Measurements from ENCODE around the gene TXNRD2. TPM values are rescaled to one million over a fixed set of nuclear protein-coding genes. Genes with fewer than 3 reads are reported as not detected.

Gene TXNRD2
- polyA plus RNA-seq, 1 donor from 2014 or later, result 4.1 TPM

- Histone ChIP-seq H3F3A (ENCODE audit: insufficient read depth, low read length, poor library complexity, severe bottlenecking) (no peaks in the 10 kb centered on the region), H3K27me3 (ENCODE audit: insufficient read depth, low read depth, low read length) (no peaks in the 10 kb centered on the region), H3K4me3 (ENCODE audit: low read length) (no peak overlapping the region), H3K36me3 (ENCODE audit: insufficient read depth, low read length) (peaks cover 16% of the 10 kb centered on the region), H3K9me3 (ENCODE audit: low read length) (no peaks in the 10 kb centered on the region), H3K4me2 (ENCODE audit: low read length) (no peak overlapping the region), H3K9me2 (ENCODE audit: insufficient read depth, low read length) (no peaks in the 10 kb centered on the region), H2AFZ (ENCODE audit: low read depth, low read length) (no peak overlapping the region), H3K27ac (ENCODE audit: low read length) (no peak overlapping the region), H3K79me2 (replicated peaks; ENCODE audit: insufficient read depth, low read length) (no peaks in the 10 kb centered on the region), H3K9ac (ENCODE audit: low read length) (no peak overlapping the region), H4K20me1 (ENCODE audit: insufficient read depth) (no peaks in the 10 kb centered on the region)
- TF ChIP-seq SMC3 (conservative IDR thresholded peaks at IDR 0.05; ENCODE audit: poor library complexity) (no peak), EP300 (conservative IDR thresholded peaks at IDR 0.05; ENCODE audit: poor library complexity, severe bottlenecking) (no peak), MXI1 (conservative IDR thresholded peaks at IDR 0.05; ENCODE audit: poor library complexity, severe bottlenecking) (no peak), CTCF (IDR thresholded peaks at IDR 0.05; ENCODE audit: poor library complexity, severe bottlenecking) (no peak), RAD21 (conservative IDR thresholded peaks at IDR 0.05) (no peak)
Measured at GRCh38 chr22:19968450-19968891, 26.9 kb upstream of the TXNRD2 start.

DNA sequence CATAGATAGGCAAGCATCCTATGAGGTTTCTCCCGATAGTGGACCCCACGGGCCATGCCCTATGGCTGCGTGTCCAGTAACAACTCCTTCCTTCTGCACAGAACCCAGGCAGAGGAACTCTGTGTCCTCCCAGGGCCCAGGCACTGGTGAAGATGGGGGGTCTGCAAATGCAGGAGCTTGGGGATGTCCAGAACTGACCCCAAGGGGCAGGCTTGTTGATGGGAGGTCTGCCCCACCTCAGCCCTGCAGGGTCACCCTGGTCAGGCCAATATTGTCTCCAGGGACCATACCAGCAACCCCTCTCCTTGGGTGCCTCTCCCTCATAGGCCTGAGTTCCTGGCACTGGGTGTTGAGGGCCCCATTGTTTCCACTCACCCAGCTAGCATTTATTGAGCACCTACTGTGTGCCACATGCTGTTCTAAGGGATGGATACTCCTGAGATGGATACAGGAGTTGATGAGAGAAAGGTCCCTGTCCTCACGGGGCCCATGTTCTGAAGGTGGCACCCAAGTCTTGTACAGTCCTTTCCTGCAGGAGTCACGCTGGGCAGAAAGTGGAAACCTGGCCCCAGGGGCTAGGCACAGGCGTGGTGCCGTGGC, 26.3 kb upstream of the TXNRD2 start:
- Histone ChIP-seq H3F3A (ENCODE audit: insufficient read depth, low read length, poor library complexity, severe bottlenecking) (no peaks in the 10 kb centered on the region), H3K9me2 (ENCODE audit: insufficient read depth, low read length) (no peaks in the 10 kb centered on the region), H3K4me3 (ENCODE audit: low read length) (no peak overlapping the region), H3K79me2 (replicated peaks; ENCODE audit: insufficient read depth, low read length) (no peaks in the 10 kb centered on the region), H3K27me3 (ENCODE audit: insufficient read depth, low read depth, low read length) (no peaks in the 10 kb centered on the region), H2AFZ (ENCODE audit: low read depth, low read length) (no peak overlapping the region), H3K4me2 (ENCODE audit: low read length) (no peak overlapping the region), H3K9me3 (ENCODE audit: low read length) (no peaks in the 10 kb centered on the region), H3K36me3 (ENCODE audit: insufficient read depth, low read length) (peaks cover 16% of the 10 kb centered on the region), H4K20me1 (ENCODE audit: insufficient read depth) (no peaks in the 10 kb centered on the region), H3K9ac (ENCODE audit: low read length) (no peak overlapping the region), H3K27ac (ENCODE audit: low read length) (no peak overlapping the region)
- TF ChIP-seq EP300 (conservative IDR thresholded peaks at IDR 0.05; ENCODE audit: poor library complexity, severe bottlenecking), result no peak
- no peak for TF ChIP-seq SMC3 (conservative IDR thresholded peaks at IDR 0.05; ENCODE audit: poor library complexity)
- no peak for TF ChIP-seq POLR2AphosphoS5 (IDR thresholded peaks at IDR 0.05)
- TF ChIP-seq TAF1 (IDR thresholded peaks at IDR 0.05; ENCODE audit: low read depth), result no peak

- Histone ChIP-seq H3K27ac (ENCODE audit: low read length) (no peak overlapping the region), H3K36me3 (ENCODE audit: insufficient read depth, low read length) (peaks cover 16% of the 10 kb centered on the region), H3K4me3 (ENCODE audit: low read length) (no peak overlapping the region)
Measured at GRCh38 chr22:19966908-19967750, 25.5 kb upstream of the TXNRD2 start.

More at GRCh38 chr22:19966908-19967750, 25.5 kb upstream of the TXNRD2 start:
- no peaks in the 10 kb centered on the region for H3K9me2 ChIP-seq (ENCODE audit: insufficient read depth, low read length)
- no peaks in the 10 kb centered on the region for H3K79me2 ChIP-seq (replicated peaks; ENCODE audit: insufficient read depth, low read length)
- no peak overlapping the region for H2AFZ ChIP-seq (ENCODE audit: low read depth, low read length)
- H3F3A ChIP-seq (ENCODE audit: insufficient read depth, low read length, poor library complexity, severe bottlenecking), result no peaks in the 10 kb centered on the region
- TF ChIP-seq MXI1 (conservative IDR thresholded peaks at IDR 0.05; ENCODE audit: poor library complexity, severe bottlenecking) (no peak), POLR2AphosphoS5 (IDR thresholded peaks at IDR 0.05) (no peak), RAD21 (conservative IDR thresholded peaks at IDR 0.05) (no peak), EZH2 (IDR thresholded peaks at IDR 0.05; ENCODE audit: borderline replicate concordance, insufficient read depth, low read length, poor library complexity, severe bottlenecking) (no peak), SMC3 (conservative IDR thresholded peaks at IDR 0.05; ENCODE audit: poor library complexity) (no peak)
- H3K9me3 ChIP-seq (ENCODE audit: low read length), result no peaks in the 10 kb centered on the region
- H3K27me3 ChIP-seq (ENCODE audit: insufficient read depth, low read depth, low read length), result no peaks in the 10 kb centered on the region
- no peak overlapping the region for H3K4me2 ChIP-seq (ENCODE audit: low read length)
- H4K20me1 ChIP-seq (ENCODE audit: insufficient read depth), result no peaks in the 10 kb centered on the region
- no peak overlapping the region for H3K9ac ChIP-seq (ENCODE audit: low read length)
